GM10266 (cell line): Measurements from ENCODE around the gene KRTCAP2.

Source experiments
- DNase-seq: peaks from one replicate; pipeline ENCODE4 v3.0.0; 2012; ENCODE audit errors: extremely low spot score
- CTCF ChIP-seq: IDR thresholded peaks from 2 replicates; pipeline ENCODE4 v1.5.1; 2012; ENCODE audit warnings: mild to moderate bottlenecking, low read depth; ENCODE audit not compliant: control insufficient read depth, insufficient read depth; ENCODE audit errors: missing control alignments

The KRTCAP2 gene

GRCh38 chr1:155202731-155203515 lies 29.8 kb upstream of the KRTCAP2 start:
- no peak for DNase-seq
- TF ChIP-seq CTCF: no peak

- TF ChIP-seq CTCF: no peak
- DNase-seq: no peak
These were observed 29.1 kb upstream of the KRTCAP2 start for GRCh38 chr1:155202198-155202597.

GRCh38 chr1:155200920-155201319 lies 27.8 kb upstream of the KRTCAP2 start:
- TF ChIP-seq CTCF: no peak
- no peak for DNase-seq

GRCh38 chr1:155199792-155200191 lies 26.7 kb upstream of the KRTCAP2 start:
- DNase-seq: peak; percentile 4
- no peak for TF ChIP-seq CTCF

GRCh38 chr1:155198547-155198906 lies 25.4 kb upstream of the KRTCAP2 start:
- no peak for TF ChIP-seq CTCF
- no peak for DNase-seq

- no peak for TF ChIP-seq CTCF
- no peak for DNase-seq
These were observed 24.9 kb upstream of the KRTCAP2 start for GRCh38 chr1:155197901-155198546.
